Ovary (tissue), 3 donors: ENCODE measurements around the gene PWP1.

Experiments used
- CTCF ChIP-seq, 3 donors: fragments of 450-650 bp in 2 of 3; fragments of 200-600 bp in 1 of 3; IDR thresholded peaks; one replicate each; pipeline versions ENCODE4 v1.5.1 to v1.8.0; 2016 to 2022; ENCODE audit warnings: antibody characterized with exemption in 3 of 3, mild to moderate bottlenecking in 1 of 3
- EP300 ChIP-seq: sonication (generic); formaldehyde crosslinking; IDR thresholded peaks from one replicate; pipeline ENCODE4 v1.6.1; 2017; ENCODE audit warnings: antibody characterized with exemption
- POLR2A ChIP-seq: fragments of 450-650 bp; IDR thresholded peaks from one replicate; pipeline ENCODE4 v1.6.1; 2017; ENCODE audit warnings: antibody characterized with exemption, mild to moderate bottlenecking, moderate library complexity
- donor health status: DM: no; HTN: no; CAD: no.

- no peak for TF ChIP-seq CTCF (IDR thresholded peaks at IDR 0.05)
- TF ChIP-seq EP300 = no peak
- no peak for TF ChIP-seq POLR2A
Measured at GRCh38 chr12:107649661-107650061, 35.9 kb upstream of the PWP1 start.
